Measurements from ENCODE around the gene SLC16A12.

GRCh38 chr10:89438525-89438924, 96.9 kb downstream of the SLC16A12 start:
- TF ChIP-seq CTCF (IDR thresholded peaks at IDR 0.05) (no peak), GRHL2 (CRISPR knock-in tag; IDR thresholded peaks at IDR 0.05; ENCODE audit: insufficient replicate concordance, severe bottlenecking) (no peak), MAX (CRISPR knock-in tag; IDR thresholded peaks at IDR 0.05) (no peak), HMGXB4 (CRISPR knock-in tag; IDR thresholded peaks at IDR 0.05) (no peak), CREB1 (CRISPR knock-in tag; IDR thresholded peaks at IDR 0.05) (no peak), SP1 (CRISPR knock-in tag; conservative IDR thresholded peaks at IDR 0.05) (no peak), FOXP1 (CRISPR knock-in tag; IDR thresholded peaks at IDR 0.05; ENCODE audit: borderline replicate concordance) (no peak), USF2 (CRISPR knock-in tag; IDR thresholded peaks at IDR 0.05) (no peak), PRDM15 (CRISPR knock-in tag; IDR thresholded peaks at IDR 0.05) (no peak), FOXJ3 (CRISPR knock-in tag; IDR thresholded peaks at IDR 0.05; ENCODE audit: borderline replicate concordance) (no peak), ZNF263 (CRISPR knock-in tag; IDR thresholded peaks at IDR 0.05; ENCODE audit: low read depth) (no peak)
